Measurements from ENCODE around the gene RPL27. TPM values are rescaled to one million over a fixed set of nuclear protein-coding genes. Genes with fewer than 3 reads are reported as not detected.

Gene RPL27
- total and polyA plus RNA-seq, 2 of the 13 experiments (the other 11 are each of a cell fraction or from before 2014, with no cell fraction given): 1,585 to 5,840 TPM

DNA sequence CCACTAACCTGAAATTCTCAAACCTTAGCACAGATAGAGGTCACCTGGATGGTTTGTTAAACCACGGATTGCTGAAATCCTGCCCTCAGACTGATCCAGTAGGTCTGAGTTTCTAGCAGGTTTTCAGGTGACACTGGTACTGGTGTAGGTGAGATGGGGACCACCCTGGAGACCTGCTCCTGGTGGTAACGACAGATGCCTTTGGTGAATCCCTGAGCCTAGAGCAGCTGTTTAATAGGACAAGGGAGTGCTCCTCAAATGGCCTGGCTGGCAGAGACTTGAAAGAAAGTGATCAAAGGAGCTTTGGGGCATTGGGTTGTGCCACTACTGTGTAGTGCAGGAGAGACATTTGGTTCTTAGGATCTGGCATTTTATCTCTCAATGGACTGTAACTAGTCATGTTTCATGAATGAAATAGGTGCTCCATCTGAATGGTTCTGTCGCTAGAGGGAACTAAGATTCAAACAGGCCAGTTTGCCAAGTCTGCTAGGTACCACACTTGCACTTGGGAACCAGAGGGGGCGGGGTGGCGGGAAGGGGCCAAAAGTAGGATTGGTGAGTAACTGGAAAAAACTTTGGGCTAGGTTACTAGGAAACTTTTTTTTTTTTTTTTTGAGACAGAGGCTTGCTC, 5.4 kb downstream of the RPL27 start:
- CTCF ChIA-PET (ENCODE audit: low intra/inter-chr PET ratio, low total read pairs): no interaction called here
- peak; percentile 63 for DNase-seq (ENCODE audit: low spot score)
- Histone ChIP-seq H4K20me1 (ENCODE audit: insufficient read depth, low read length) (peaks cover 24% of the 10 kb centered on the region), H3K79me2 (ENCODE audit: insufficient read depth, low read length) (peaks cover 20% of the 10 kb centered on the region), H3K27ac (ENCODE audit: extremely low read length, insufficient read depth, low read length) (peak overlapping the region; percentile 25), H3K9me3 (ENCODE audit: low read length) (no peaks in the 10 kb centered on the region), H3K4me2 (ENCODE audit: low read depth, low read length) (no peak overlapping the region), H3K36me3 (replicated peaks in 1 of 2; ENCODE audit: control insufficient read depth in 1 of 2, insufficient read depth in 2 of 2, low read length in 2 of 2) (peaks cover 14 to 33% of the 10 kb centered on the region in 2 experiments), H2AFZ (ENCODE audit: low read length) (no peak overlapping the region), H3K4me3 (replicated peaks in 1 of 3; ENCODE audit: insufficient read depth in 1 of 3, low read depth in 2 of 3, low read length in 3 of 3) (no peak overlapping the region), H3K9ac (ENCODE audit: insufficient read depth, low read depth, low read length) (no peak overlapping the region), H3K27me3 (ENCODE audit: control insufficient read depth in 1 of 2, insufficient read depth in 2 of 2, low read length in 2 of 2) (no peaks in the 10 kb centered on the region; a peak in 1 of 5 replicates), H3K4me1 (ENCODE audit: insufficient read depth, low read length) (peaks cover 79% of the 10 kb centered on the region)
- no TSS peak for BruUV-seq (replicated peaks)
- ATAC-seq: peak; percentile 28
- intact Hi-C loops (cut with micrococcal nuclease; ENCODE audit: unreplicated experiment): no loop called here
- POLR2A ChIA-PET: interaction anchor here (0.7 to 1.6 kb wide), 2 partner anchors 91 to 123 kb away, joined by 3 to 4 read pairs; no protein-coding TSS in a partner anchor
- 94% methylated on average over 5 of the region's 5 CpGs for WGBS (ENCODE audit: low lambda C conversion rate)
- in situ Hi-C loops (cut with HindIII; ENCODE audit: extremely low pct_ligation_motif_present, low pct_unique_long_range_greater_than_20kb): no loop called here
- no peak for FAIRE-seq
- TF ChIP-seq SP2 (CRISPR knock-in tag; IDR thresholded peaks at IDR 0.05) (no peak), ZSCAN25 (CRISPR knock-in tag; IDR thresholded peaks at IDR 0.05) (no peak), ZNF34 (CRISPR knock-in tag; IDR thresholded peaks at IDR 0.05; ENCODE audit: borderline replicate concordance) (no peak), CCAR2 (optimal IDR thresholded peaks at IDR 0.05; ENCODE audit: low read depth, low read length) (no peak), ZNF839 (CRISPR knock-in tag; IDR thresholded peaks at IDR 0.05; ENCODE audit: borderline replicate concordance) (no peak), POLR2A (IDR thresholded peaks at IDR 0.05; ENCODE audit: insufficient read depth in 1 of 2, low read depth in 2 of 2, low read length in 2 of 2) (peak in 1 of 2 experiments; percentile 45; a peak in 2 of 4 replicates), TERF1 (CRISPR knock-in tag; IDR thresholded peaks at IDR 0.05) (no peak), ZNF687 (CRISPR knock-in tag; IDR thresholded peaks at IDR 0.05) (0 out of 2 replicates have a peak, but pooled peaks have one; percentile 9), RBM22 (optimal IDR thresholded peaks at IDR 0.05; ENCODE audit: low read length) (peak; percentile 88), BCL3 (CRISPR knock-in tag; IDR thresholded peaks at IDR 0.05) (no peak), ZNF501 (CRISPR knock-in tag; IDR thresholded peaks at IDR 0.05) (0 out of 2 replicates have a peak, but pooled peaks have one; percentile 20), TAF15 (IDR thresholded peaks at IDR 0.05; ENCODE audit: low read depth, low read length, poor library complexity, severe bottlenecking) (no peak), ZNF780A (CRISPR knock-in tag; IDR thresholded peaks at IDR 0.05) (no peak), HNRNPH1 (optimal IDR thresholded peaks at IDR 0.05; ENCODE audit: low read depth, low read length) (no peak), ZNF737 (CRISPR knock-in tag; IDR thresholded peaks at IDR 0.05; ENCODE audit: borderline replicate concordance) (no peak)
- TF ChIP-seq, protein P1, sequence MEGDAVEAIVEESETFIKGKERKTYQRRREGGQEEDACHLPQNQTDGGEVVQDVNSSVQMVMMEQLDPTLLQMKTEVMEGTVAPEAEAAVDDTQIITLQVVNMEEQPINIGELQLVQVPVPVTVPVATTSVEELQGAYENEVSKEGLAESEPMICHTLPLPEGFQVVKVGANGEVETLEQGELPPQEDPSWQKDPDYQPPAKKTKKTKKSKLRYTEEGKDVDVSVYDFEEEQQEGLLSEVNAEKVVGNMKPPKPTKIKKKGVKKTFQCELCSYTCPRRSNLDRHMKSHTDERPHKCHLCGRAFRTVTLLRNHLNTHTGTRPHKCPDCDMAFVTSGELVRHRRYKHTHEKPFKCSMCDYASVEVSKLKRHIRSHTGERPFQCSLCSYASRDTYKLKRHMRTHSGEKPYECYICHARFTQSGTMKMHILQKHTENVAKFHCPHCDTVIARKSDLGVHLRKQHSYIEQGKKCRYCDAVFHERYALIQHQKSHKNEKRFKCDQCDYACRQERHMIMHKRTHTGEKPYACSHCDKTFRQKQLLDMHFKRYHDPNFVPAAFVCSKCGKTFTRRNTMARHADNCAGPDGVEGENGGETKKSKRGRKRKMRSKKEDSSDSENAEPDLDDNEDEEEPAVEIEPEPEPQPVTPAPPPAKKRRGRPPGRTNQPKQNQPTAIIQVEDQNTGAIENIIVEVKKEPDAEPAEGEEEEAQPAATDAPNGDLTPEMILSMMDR (CRISPR knock-in tag; IDR thresholded peaks at IDR 0.05): 0 out of 2 replicates have a peak, but pooled peaks have one; percentile 18

All from HepG2 (cell line).